ENCODE measurements around the gene TREM1.
A peak's percentile ranks its signal among the peaks of the same experiment; 100 is the strongest.
"Not testable (repeated sequence)": the region's sequence is repeated elsewhere in the genome, so short reads cannot be mapped to it uniquely, and the experiment has no call there.

TREM1 gene

GRCh38 chr6:41257369-41258195 lies 28.9 kb downstream of the TREM1 start:
- peak; percentile 59 for DNase-seq

DNA sequence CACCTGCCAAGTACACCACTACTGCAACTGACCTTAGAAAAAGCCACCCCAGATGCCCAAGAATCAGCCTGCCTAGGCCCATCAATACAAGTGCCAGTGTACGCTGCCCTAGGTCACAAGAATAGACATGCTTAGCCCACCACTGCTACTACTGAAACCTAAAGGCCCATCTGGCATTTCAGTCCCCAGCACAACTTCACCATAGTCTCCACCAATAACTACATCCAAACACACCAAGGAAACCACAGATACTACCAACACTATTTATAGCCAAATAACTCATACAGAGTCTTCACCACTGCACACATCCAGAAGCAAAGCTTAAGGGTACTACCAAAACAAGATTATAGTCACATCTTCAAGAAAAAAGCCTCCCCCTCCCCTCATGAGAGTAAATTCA lies 30.1 kb downstream of the TREM1 start:
- DNase-seq, result no peak

DNA sequence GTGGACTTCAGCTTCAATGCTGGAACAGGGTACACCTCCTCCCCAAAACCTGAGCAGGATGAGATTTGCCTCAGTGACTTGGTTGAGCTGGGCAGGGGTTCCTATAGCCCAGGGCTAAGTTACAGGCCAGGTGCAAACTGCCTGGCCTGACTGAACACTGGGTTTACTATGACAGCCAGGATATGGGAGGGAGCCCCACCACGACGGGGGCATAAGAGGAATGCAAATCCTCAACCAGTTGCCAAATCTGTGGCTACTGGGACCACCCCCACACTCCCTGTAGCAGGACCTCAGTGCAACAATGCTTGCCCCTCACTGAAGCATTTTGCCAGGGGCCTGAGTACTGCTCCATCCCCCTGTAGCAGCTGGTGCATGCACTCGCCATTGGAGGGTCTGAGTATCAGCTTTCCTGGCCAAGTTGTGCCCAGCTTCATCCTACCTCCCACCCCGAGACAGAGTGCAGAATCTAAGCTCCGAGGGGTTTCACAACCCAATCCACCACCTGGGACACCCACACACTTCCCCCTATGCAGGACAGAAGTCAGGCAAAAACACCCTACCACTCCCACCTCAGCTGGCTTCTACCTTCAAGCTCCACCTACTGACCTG lies 30.7 kb downstream of the TREM1 start:
- no peak for DNase-seq

DNA sequence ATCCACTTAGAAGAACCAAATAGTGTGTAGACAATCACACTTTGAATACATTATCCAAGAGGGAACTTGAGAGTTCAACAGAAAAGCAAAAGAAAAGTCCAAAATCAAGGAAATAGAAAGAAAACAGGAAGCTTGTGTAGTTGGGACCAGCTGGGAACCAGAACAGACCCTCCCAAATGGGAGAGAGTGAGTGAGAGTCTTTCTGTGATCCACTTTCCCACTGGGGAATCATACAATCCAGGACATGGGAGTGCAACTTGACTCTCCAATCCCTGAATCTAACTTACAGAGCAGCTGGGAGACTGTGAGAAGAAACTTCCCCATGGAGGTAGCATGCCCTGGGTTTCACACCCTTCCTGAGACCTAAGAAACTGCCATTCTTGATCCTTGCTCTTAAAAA lies 31.4 kb downstream of the TREM1 start:
- no peak for DNase-seq

GRCh38 chr6:41252401-41253169 lies 33.9 kb downstream of the TREM1 start:
- DNase-seq, result no peak

- no peak for DNase-seq
Measured at GRCh38 chr6:41247882-41248705, 38.4 kb downstream of the TREM1 start.

DNA sequence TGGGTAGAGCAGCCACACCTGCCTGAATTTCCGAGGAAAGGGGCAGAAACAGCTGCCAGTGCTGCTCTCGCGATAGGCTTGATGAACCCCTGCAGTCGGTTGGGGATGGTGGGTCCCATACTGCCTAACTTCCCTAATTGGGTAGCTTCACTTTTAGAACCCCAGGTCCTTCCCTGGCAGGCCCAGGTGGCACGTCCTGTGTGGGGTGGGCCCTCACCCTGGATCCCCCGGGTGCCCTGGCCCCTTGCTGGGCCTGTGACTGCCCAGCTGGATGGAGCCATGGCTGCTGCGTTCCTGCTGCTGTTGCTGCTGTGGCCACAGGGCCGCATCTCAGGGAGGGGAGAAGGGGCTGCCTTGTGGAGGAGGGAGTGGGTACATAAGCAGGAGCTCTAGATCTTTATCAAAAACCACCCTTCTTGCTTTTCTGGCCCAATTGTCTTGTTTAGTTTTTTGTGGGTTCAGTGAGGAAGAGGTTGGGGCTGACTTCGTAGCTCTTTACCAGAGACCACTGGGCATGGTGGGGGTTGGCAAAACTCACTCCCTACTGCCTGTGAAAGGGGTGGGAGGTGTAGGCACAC lies 39.1 kb downstream of the TREM1 start:
- DNase-seq, result no peak

GRCh38 chr6:41246529-41246928 lies 40.0 kb downstream of the TREM1 start:
- not testable (repeated sequence) for DNase-seq

- DNase-seq, result no peak
Measured at GRCh38 chr6:41239467-41240159, 46.9 kb downstream of the TREM1 start.

DNA sequence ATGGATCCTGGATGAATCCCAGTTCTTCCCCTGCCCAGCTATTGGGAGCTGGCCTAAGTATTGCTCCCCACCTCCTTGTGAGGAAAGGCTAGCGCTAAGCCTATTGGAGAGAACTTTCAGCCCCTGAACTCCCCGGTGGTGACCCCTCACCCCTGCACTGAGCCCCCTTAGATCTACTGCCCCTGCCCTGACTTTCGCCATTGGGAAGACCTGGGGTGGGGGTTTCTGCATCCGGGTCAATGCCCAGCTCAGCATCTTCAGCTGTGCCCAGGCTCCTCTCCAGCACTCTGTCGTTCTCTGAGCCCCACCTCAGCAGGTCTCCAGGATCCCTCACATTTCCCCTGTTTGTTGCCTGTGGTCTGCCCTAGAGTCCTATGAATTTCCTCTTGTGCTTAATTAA lies 49.4 kb downstream of the TREM1 start:
- DNase-seq, result no peak

GRCh38 chr6:41236276-41236675 lies 50.2 kb downstream of the TREM1 start:
- DNase-seq, result no peak

- DNase-seq, result no peak
Measured at GRCh38 chr6:41232667-41233066, 53.8 kb downstream of the TREM1 start.

- no peak for DNase-seq
Measured at GRCh38 chr6:41231246-41231645, 55.2 kb downstream of the TREM1 start.

GRCh38 chr6:41229721-41230120 lies 56.8 kb downstream of the TREM1 start:
- DNase-seq, result no peak

GRCh38 chr6:41228616-41229015 lies 57.9 kb downstream of the TREM1 start:
- no peak for DNase-seq

- DNase-seq, result no peak
Measured at GRCh38 chr6:41228096-41228495, 58.4 kb downstream of the TREM1 start, which contains the start of gene TREML4. TREML4 (plus strand) TSS chr6:41228349; CDS start chr6:41228428, 79 bp downstream.

DNA sequence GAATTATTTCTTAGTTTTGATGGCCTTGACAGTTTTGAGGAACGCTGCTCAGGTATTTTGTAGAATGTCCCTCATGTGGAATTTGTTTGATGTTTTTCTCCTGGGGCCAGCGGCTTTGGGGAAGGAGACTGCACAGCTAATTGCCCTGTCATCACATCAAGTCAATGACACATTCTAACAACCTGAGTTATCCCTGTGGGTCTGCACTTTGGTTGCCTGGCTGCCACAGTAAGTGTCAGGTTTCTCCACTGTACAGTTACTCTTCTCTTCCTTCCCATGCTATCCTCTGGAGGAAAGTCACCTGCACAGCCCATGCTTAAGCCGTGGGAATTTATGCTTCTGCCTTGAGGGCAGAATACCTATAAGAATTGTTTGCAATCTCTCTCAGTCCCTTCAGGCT lies 59.7 kb downstream of the TREM1 start:
- DNase-seq, result no peak

DNA sequence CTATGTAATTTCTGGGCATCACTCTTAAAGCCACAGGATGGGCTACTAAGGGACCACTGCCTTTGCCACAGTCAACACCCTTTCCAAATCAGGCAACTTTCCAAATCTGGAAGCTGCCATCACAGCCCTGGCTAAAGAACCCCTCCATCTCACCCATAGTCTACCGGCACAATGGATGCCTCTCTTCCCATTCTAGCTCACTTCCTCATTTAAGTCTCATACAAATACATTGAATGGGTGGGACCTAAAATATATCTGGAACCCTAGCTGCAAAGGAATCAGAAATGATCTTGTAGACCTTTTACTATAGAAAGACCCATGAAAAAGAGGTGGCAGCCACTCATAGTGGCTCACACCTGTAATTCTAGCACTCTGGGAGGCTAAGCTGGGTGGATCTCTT lies 61.7 kb downstream of the TREM1 start:
- no peak for DNase-seq

Measured in SHP77 treated with DMSO at 0.1 percent for 48 hours (cell line).